GM12892 (cell line): ENCODE data around the gene ASTN2.

Experiments
- POLR2A ChIP-seq: IDR thresholded peaks from 2 replicates; pipeline ENCODE4 v1.6.1; 2011; ENCODE audit warnings: low read depth, low read length, control low read depth
- TAF1 ChIP-seq: IDR thresholded peaks from 2 replicates; pipeline ENCODE4 v1.6.1; 2011; ENCODE audit warnings: low read depth, mild to moderate bottlenecking, control low read depth, low read length, borderline replicate concordance

- TF ChIP-seq POLR2A, result no peak
- no peak for TF ChIP-seq TAF1
These were observed 917.6 kb downstream of the ASTN2 start for GRCh38 chr9:116497095-116497890.
